Measurements from ENCODE around the gene FOXN3.

DNA sequence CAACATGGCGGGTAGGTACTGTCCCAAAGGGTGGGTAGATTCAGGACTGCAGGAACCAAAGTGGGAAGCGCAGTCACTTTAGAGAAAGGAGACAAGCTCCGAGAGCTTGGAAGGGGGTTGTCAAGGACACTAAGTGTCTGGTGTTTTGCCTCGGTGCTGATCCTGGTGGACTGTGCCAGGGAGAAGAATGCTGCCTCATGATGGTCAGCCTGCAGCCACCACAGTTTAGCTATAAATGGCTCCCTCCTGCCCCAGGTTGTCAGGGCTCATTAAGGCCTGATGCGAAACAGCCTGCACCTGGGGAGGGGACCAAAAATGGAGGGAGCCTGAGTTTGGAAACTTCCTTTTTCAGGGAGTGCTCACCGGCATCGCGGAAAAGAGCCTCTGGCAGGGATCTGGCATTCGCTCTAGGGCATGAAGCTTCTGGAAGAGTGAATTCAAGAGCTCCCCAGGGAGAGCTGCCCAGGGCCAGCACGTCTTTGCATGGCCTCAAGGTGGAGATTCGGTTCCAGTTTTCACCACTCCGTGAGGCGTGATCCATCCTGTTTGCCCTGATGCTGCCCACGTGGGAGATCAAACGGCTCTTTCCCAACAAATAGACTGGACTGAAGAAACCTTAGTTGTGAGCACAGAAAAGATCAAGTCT is 164.0 kb downstream of the FOXN3 start:
- no peak for TF ChIP-seq EZH2 (IDR thresholded peaks at IDR 0.05; ENCODE audit: borderline replicate concordance, insufficient read depth, low read length, poor library complexity, severe bottlenecking)
- TF ChIP-seq, protein P1, sequence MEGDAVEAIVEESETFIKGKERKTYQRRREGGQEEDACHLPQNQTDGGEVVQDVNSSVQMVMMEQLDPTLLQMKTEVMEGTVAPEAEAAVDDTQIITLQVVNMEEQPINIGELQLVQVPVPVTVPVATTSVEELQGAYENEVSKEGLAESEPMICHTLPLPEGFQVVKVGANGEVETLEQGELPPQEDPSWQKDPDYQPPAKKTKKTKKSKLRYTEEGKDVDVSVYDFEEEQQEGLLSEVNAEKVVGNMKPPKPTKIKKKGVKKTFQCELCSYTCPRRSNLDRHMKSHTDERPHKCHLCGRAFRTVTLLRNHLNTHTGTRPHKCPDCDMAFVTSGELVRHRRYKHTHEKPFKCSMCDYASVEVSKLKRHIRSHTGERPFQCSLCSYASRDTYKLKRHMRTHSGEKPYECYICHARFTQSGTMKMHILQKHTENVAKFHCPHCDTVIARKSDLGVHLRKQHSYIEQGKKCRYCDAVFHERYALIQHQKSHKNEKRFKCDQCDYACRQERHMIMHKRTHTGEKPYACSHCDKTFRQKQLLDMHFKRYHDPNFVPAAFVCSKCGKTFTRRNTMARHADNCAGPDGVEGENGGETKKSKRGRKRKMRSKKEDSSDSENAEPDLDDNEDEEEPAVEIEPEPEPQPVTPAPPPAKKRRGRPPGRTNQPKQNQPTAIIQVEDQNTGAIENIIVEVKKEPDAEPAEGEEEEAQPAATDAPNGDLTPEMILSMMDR (IDR thresholded peaks at IDR 0.05; ENCODE audit: poor library complexity, severe bottlenecking) = no peak
- TF ChIP-seq POLR2AphosphoS5 (IDR thresholded peaks at IDR 0.05) = no peak
- TF ChIP-seq, protein P2, sequence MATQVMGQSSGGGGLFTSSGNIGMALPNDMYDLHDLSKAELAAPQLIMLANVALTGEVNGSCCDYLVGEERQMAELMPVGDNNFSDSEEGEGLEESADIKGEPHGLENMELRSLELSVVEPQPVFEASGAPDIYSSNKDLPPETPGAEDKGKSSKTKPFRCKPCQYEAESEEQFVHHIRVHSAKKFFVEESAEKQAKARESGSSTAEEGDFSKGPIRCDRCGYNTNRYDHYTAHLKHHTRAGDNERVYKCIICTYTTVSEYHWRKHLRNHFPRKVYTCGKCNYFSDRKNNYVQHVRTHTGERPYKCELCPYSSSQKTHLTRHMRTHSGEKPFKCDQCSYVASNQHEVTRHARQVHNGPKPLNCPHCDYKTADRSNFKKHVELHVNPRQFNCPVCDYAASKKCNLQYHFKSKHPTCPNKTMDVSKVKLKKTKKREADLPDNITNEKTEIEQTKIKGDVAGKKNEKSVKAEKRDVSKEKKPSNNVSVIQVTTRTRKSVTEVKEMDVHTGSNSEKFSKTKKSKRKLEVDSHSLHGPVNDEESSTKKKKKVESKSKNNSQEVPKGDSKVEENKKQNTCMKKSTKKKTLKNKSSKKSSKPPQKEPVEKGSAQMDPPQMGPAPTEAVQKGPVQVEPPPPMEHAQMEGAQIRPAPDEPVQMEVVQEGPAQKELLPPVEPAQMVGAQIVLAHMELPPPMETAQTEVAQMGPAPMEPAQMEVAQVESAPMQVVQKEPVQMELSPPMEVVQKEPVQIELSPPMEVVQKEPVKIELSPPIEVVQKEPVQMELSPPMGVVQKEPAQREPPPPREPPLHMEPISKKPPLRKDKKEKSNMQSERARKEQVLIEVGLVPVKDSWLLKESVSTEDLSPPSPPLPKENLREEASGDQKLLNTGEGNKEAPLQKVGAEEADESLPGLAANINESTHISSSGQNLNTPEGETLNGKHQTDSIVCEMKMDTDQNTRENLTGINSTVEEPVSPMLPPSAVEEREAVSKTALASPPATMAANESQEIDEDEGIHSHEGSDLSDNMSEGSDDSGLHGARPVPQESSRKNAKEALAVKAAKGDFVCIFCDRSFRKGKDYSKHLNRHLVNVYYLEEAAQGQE (IDR thresholded peaks at IDR 0.05; ENCODE audit: borderline replicate concordance) = no peak
- TF ChIP-seq RAD21 (conservative IDR thresholded peaks at IDR 0.05) = no peak
- TF ChIP-seq MXI1 (conservative IDR thresholded peaks at IDR 0.05; ENCODE audit: poor library complexity, severe bottlenecking) = no peak
- TF ChIP-seq EP300 (conservative IDR thresholded peaks at IDR 0.05; ENCODE audit: poor library complexity, severe bottlenecking) = no peak
- TF ChIP-seq TAF1 (IDR thresholded peaks at IDR 0.05; ENCODE audit: low read depth) = no peak
- TF ChIP-seq SMC3 (conservative IDR thresholded peaks at IDR 0.05; ENCODE audit: poor library complexity) = no peak

Measured in neural cell (in vitro differentiated cells).